Mesothelial cell of epicardium (in vitro differentiated cells): Measurements from ENCODE around the gene RFPL2. TPM values are rescaled to one million over a fixed set of nuclear protein-coding genes. Genes with fewer than 3 reads are reported as not detected.

ENCODE experiments used
- DNase-seq, 2 experiments: peaks; one replicate each; pipeline ENCODE4 v3.0.0; 2021; ENCODE audit warnings: low spot score in 2 of 2; ENCODE audit not compliant: unreplicated experiment in 2 of 2
- H3K27ac Mint-ChIP-seq: 2 replicates; pipeline ENCODE4 v1.8.0; 2021; ENCODE audit warnings: mixed read lengths
- H3K27me3 Mint-ChIP-seq: 2 replicates; pipeline ENCODE4 v1.8.0; 2021; ENCODE audit warnings: low read depth, mixed read lengths
- H3K36me3 Mint-ChIP-seq: 2 replicates; pipeline ENCODE4 v1.8.0; 2021; ENCODE audit warnings: mixed read lengths
- H3K4me1 Mint-ChIP-seq: 2 replicates; pipeline ENCODE4 v1.8.0; 2021; ENCODE audit warnings: mixed read lengths
- H3K4me3 Mint-ChIP-seq: 2 replicates; pipeline ENCODE4 v1.8.0; 2021; ENCODE audit warnings: mild to moderate bottlenecking, moderate library complexity, mixed read lengths
- H3K9me3 Mint-ChIP-seq: 2 replicates; pipeline ENCODE4 v1.8.0; 2021; ENCODE audit warnings: mixed read lengths
- total RNA-seq: library from RNA; stranded (reverse); gene quantifications from 3 replicates; pipeline ENCODE4 v1.2.1, GENCODE V29; 2021
- TF ChIP-seq, protein P1 (sequence below): fragments of 200-600 bp; sonication (generic); IDR thresholded peaks from one replicate; pipeline ENCODE4 v1.5.0; 2021; ENCODE audit warnings: antibody characterized with exemption; ENCODE audit not compliant: unreplicated experiment

Gene RFPL2
- total RNA-seq, 1 donor from 2014 or later, result 0.40 TPM

DNA sequence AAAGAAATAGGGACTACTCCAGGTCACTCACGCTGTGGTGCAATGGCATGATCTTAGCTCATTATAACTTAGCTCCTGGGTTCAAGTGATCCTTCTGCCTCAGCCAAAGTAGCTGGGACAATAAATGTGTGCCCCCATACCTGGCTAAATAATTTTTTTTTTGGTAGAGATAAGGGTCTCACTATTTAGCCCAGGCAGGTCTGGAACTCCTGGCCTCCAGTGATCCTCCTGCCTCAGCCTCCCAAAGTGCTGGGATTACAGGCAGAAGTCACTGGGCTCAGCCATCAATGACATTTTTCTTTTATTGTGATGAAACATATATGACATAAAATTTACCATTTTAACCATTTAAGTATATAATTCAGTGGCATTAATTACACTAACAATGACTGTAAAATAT lies 39.7 kb upstream of the RFPL2 start:
- no peak overlapping the region for H3K4me3 Mint-ChIP-seq
- H3K9me3 Mint-ChIP-seq, result no peaks in the 10 kb centered on the region
- TF ChIP-seq, protein P1, sequence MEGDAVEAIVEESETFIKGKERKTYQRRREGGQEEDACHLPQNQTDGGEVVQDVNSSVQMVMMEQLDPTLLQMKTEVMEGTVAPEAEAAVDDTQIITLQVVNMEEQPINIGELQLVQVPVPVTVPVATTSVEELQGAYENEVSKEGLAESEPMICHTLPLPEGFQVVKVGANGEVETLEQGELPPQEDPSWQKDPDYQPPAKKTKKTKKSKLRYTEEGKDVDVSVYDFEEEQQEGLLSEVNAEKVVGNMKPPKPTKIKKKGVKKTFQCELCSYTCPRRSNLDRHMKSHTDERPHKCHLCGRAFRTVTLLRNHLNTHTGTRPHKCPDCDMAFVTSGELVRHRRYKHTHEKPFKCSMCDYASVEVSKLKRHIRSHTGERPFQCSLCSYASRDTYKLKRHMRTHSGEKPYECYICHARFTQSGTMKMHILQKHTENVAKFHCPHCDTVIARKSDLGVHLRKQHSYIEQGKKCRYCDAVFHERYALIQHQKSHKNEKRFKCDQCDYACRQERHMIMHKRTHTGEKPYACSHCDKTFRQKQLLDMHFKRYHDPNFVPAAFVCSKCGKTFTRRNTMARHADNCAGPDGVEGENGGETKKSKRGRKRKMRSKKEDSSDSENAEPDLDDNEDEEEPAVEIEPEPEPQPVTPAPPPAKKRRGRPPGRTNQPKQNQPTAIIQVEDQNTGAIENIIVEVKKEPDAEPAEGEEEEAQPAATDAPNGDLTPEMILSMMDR, result no peak
- no peak for DNase-seq
- H3K27me3 Mint-ChIP-seq, result peaks cover 34% of the 10 kb centered on the region
- H3K27ac Mint-ChIP-seq, result no peak overlapping the region
- no peaks in the 10 kb centered on the region for H3K4me1 Mint-ChIP-seq
- H3K36me3 Mint-ChIP-seq, result no peaks in the 10 kb centered on the region

DNA sequence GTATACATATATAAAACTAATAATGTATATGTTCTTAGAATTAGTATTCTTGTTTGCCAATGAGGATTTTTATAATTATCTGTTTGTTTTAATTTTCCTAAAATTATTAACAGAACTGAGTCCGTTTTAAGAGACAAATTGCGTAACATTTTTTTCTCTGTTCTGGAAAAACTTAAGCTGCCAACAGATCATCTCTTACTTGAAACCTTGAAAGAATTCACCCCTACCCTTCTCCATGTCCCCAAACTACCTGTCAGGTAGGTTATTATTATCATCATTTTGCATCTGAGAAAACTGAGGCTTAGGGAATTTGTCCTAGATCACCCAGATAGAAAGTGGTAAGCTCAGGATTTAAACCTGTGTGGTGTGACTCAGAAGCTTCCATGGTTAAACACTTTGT lies 35.6 kb upstream of the RFPL2 start:
- Mint-ChIP-seq H3K9me3 (no peaks in the 10 kb centered on the region), H3K27me3 (peaks cover 34% of the 10 kb centered on the region), H3K4me1 (no peaks in the 10 kb centered on the region), H3K27ac (no peak overlapping the region), H3K4me3 (no peak overlapping the region), H3K36me3 (no peaks in the 10 kb centered on the region)
- DNase-seq, result no peak
- TF ChIP-seq, protein P1, result no peak

DNA sequence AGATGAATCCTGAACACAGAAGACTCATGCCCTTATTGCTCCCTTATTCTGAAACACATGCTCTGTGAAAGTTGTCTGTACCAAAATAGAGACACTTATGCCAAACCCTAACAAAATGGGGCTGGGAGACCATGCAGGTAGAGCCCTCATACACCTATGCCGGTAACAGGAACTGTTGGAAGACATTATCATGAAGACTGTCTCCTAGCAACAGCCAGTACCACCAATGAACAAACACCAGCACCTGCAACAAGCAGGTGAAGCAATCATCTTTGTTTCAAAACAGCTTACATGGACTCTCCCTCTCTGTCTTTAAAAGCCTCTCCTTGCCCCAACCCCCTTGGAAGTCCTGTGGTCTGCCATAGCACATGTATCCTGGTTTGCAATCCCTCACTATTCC lies 33.0 kb upstream of the RFPL2 start:
- TF ChIP-seq, protein P1, result no peak
- Mint-ChIP-seq H3K4me3 (no peak overlapping the region), H3K36me3 (no peaks in the 10 kb centered on the region), H3K27ac (no peak overlapping the region), H3K4me1 (no peaks in the 10 kb centered on the region), H3K27me3 (peaks cover 50% of the 10 kb centered on the region), H3K9me3 (no peaks in the 10 kb centered on the region)
- DNase-seq, result no peak

DNA sequence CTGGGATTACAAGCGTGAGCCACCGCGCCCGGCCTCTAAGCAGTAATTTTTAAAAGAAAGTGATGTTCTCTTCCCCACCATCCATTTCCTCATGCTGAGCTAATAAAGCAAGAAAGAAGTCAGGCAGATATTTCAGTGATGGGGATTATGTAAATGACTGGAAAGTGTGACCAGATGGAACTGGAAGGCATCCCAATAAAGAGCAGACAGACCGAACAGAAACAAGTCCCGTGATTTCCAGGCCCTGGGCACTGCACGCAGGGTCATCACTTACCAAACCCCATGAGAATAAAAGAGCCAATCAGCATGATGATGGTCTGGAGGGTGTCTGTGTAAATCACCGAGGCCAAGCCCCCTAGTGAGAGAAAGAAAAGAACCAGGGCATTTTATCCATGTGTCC lies 32.1 kb upstream of the RFPL2 start:
- Mint-ChIP-seq H3K27me3 (peaks cover 54% of the 10 kb centered on the region), H3K9me3 (no peaks in the 10 kb centered on the region), H3K27ac (no peak overlapping the region), H3K36me3 (no peaks in the 10 kb centered on the region), H3K4me1 (no peaks in the 10 kb centered on the region), H3K4me3 (no peak overlapping the region)
- no peak for DNase-seq
- TF ChIP-seq, protein P1, result no peak

DNA sequence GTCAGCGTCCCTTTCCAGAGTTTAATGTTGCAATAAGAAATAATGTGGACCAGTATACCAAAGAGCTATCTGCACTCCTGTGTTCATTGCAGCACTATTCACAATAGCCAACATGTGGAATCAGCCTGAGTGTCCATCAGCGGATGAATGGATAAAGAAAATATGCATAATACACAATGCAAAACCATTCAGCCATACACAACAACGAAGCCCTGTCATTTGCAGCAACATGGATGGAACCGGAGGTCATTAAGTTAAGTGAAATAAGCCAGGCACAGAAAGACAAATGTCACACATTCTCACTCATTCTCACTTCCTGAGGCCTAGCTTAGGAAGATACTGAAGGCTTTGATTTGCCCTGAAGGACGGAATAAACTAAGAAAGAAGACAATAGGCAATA lies 28.2 kb upstream of the RFPL2 start:
- peaks cover 75% of the 10 kb centered on the region for H3K27me3 Mint-ChIP-seq
- TF ChIP-seq, protein P1, result no peak

DNA sequence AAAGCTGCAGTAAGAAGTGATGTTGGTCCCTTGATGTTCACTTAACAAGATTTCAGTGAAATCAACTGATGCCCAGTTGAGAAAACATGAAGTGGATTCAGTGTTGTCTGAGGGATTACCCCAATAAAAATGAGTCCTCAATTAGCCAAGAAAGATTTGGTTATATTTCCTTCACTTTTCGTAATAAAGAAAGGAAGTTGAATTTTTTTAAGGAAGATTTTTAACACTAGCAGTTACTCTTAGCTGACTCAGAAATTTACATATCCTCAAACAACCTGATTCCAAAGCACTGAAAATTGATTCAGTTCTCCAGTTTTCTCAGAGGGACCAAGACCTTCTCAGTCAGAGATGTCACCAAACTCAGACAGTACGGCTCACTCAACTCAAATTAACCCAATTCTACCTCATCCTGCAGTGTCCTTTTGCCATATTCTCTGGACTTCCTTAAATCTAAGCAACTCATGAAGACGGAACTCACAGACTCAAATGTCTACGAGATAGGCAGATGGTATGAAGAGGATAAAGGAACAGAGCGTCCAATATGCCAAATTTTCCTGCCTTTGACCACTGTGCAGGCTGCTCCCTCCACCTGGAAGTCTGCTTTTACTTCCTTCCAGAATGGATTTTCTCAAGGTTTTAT lies 27.4 kb upstream of the RFPL2 start:
- H3K9me3 Mint-ChIP-seq, result no peaks in the 10 kb centered on the region
- H3K4me3 Mint-ChIP-seq, result no peak overlapping the region
- no peak for DNase-seq
- H3K4me1 Mint-ChIP-seq, result no peaks in the 10 kb centered on the region
- H3K27ac Mint-ChIP-seq, result no peak overlapping the region
- no peaks in the 10 kb centered on the region for H3K36me3 Mint-ChIP-seq
- H3K27me3 Mint-ChIP-seq, result peaks cover 69% of the 10 kb centered on the region
- TF ChIP-seq, protein P1, result no peak

More for the DNA sequence above, 28.2 kb upstream of the RFPL2 start:
- H3K4me1 Mint-ChIP-seq, result no peaks in the 10 kb centered on the region
- H3K4me3 Mint-ChIP-seq, result no peak overlapping the region
- H3K27ac Mint-ChIP-seq, result no peak overlapping the region
- DNase-seq, result no peak
- no peaks in the 10 kb centered on the region for H3K9me3 Mint-ChIP-seq
- H3K36me3 Mint-ChIP-seq, result no peaks in the 10 kb centered on the region
